GM19395 (cell line): ENCODE measurements around the gene HECTD4.

Experiments
- ATAC-seq: cut with Tn5 transposase; IDR thresholded peaks from one replicate; pipeline ENCODE4 v1.9.1; 2021; ENCODE audit warnings: mild to moderate bottlenecking, moderate library complexity; ENCODE audit not compliant: unreplicated experiment

HECTD4 gene

GRCh38 chr12:112322882-112323547, 59.2 kb downstream of the HECTD4 start:
- ATAC-seq, result no peak

- ATAC-seq, result no peak
These were observed 59.8 kb downstream of the HECTD4 start for GRCh38 chr12:112322441-112322840.

- no peak for ATAC-seq
These were observed 61.0 kb downstream of the HECTD4 start for GRCh38 chr12:112321245-112321644.

- no peak for ATAC-seq
These were observed 62.8 kb downstream of the HECTD4 start for GRCh38 chr12:112319395-112319794.

- no peak for ATAC-seq
These were observed 64.8 kb downstream of the HECTD4 start for GRCh38 chr12:112317481-112317880.

- no peak for ATAC-seq
These were observed 67.2 kb downstream of the HECTD4 start for GRCh38 chr12:112314981-112315380.

GRCh38 chr12:112309797-112310196, 72.4 kb downstream of the HECTD4 start:
- no peak for ATAC-seq

GRCh38 chr12:112308652-112309051, 73.6 kb downstream of the HECTD4 start:
- no peak for ATAC-seq

GRCh38 chr12:112308161-112308560, 74.1 kb downstream of the HECTD4 start:
- no peak for ATAC-seq

GRCh38 chr12:112307317-112308011, 74.8 kb downstream of the HECTD4 start:
- ATAC-seq, result no peak

GRCh38 chr12:112305951-112306350, 76.3 kb downstream of the HECTD4 start:
- no peak for ATAC-seq

- ATAC-seq, result no peak
These were observed 77.8 kb downstream of the HECTD4 start for GRCh38 chr12:112304436-112304835.

- no peak for ATAC-seq
These were observed 78.4 kb downstream of the HECTD4 start for GRCh38 chr12:112303799-112304198.

- peak; percentile 98 for ATAC-seq
These were observed 79.2 kb downstream of the HECTD4 start for GRCh38 chr12:112303004-112303403.

GRCh38 chr12:112299704-112300103, 82.5 kb downstream of the HECTD4 start:
- ATAC-seq, result no peak

GRCh38 chr12:112297188-112297587, 85.0 kb downstream of the HECTD4 start:
- ATAC-seq, result no peak

- no peak for ATAC-seq
These were observed 86.0 kb downstream of the HECTD4 start for GRCh38 chr12:112296183-112296582.

GRCh38 chr12:112294793-112295192, 87.4 kb downstream of the HECTD4 start:
- no peak for ATAC-seq

- ATAC-seq, result no peak
These were observed 93.6 kb downstream of the HECTD4 start for GRCh38 chr12:112288638-112289037.

GRCh38 chr12:112285600-112286401, 96.4 kb downstream of the HECTD4 start:
- ATAC-seq, result no peak

- ATAC-seq, result no peak
These were observed 98.7 kb downstream of the HECTD4 start for GRCh38 chr12:112283546-112283945.

GRCh38 chr12:112282920-112283319, 99.3 kb downstream of the HECTD4 start:
- no peak for ATAC-seq
